ENCODE data around the gene CAMTA1.

Gene CAMTA1

GRCh38 chr1:6941786-6942185, 156.5 kb downstream of the CAMTA1 start:
- DNase-seq = no peak

DNA sequence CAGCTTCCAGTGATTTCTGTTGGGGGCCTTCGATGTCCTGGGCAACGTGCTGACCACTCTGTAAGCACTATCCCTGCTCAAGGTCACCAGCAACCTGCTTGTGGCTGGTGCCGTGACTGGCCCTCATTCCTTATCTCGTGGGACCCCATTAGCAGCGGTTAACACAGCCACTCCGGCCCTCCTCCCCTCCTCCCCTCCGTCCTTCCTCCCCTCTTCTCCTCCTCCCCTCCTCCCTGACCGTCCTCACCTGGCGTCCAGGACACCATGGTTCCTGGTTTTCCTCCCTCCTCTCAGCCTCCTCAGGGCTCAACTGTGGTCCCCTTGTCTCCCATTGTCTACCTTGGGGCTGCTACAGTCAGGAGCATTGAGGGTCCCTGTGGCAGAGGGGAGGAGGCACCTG, 157.7 kb downstream of the CAMTA1 start:
- DNase-seq = no peak

GRCh38 chr1:6944434-6944833, 159.2 kb downstream of the CAMTA1 start:
- no peak for DNase-seq

DNA sequence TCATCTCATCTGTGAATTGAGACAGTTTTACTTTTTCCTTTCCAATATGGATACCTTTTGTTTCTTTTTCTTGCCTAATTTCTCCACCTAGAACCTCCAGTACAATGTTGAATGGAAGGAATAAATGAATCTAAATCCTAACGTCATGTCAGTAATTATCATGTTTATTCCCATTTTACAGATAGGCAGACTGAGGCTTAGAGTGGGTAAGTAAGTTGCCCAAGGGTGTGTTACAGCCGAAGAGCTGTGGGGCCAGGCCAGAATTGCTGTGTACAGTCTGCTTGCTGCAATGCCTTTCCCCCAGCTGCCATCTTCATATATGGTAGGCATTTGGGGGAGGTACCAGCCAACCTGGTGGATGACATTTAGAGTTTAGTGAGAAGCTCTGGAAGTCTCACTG, 162.7 kb downstream of the CAMTA1 start:
- DNase-seq = no peak

- DNase-seq = no peak
Observed at GRCh38 chr1:6948416-6948815, 163.2 kb downstream of the CAMTA1 start.

GRCh38 chr1:6948861-6949260, 163.6 kb downstream of the CAMTA1 start:
- no peak for DNase-seq

DNA sequence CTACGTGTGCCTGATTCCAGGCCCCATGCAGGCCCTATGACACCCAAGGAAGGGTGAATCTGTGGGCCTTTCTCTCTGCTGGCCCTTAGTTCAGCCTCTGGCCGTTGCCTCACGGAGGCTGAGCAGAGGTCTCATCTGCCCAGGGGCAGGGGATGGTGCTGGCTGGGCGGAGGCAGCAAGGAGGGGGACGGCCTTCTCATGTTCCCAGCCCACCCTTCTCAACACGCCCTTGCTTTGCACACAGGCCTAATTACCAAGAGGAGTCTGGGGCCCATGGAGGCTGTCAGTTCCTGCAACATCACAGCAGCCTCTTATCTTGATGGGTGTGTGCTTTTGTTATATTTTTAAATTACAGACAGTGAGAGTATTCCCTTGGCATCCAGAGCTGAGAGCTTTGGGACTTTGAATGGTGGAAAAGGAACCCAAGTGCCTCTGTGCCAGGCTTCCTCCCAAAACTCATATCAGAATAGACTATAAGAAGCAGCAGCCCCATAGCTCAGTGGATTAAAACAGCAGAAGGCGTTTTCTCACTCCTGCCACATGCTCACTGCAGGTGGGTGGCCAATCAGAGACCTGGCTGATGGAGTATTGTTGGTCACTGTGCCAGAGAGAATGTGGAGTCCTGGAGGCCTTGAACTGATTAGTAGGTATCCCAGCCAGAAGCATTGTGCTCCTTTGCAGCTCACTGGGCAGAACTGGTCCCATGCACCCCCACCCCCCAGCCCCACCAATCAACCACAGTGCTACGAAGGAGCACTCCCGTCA, 164.9 kb downstream of the CAMTA1 start:
- no peak for DNase-seq

- DNase-seq = no peak
Observed at GRCh38 chr1:6951536-6951935, 166.3 kb downstream of the CAMTA1 start.

GRCh38 chr1:6953216-6953615, 168.0 kb downstream of the CAMTA1 start:
- DNase-seq = no peak

- no peak for DNase-seq
Observed at GRCh38 chr1:6953907-6954364, 168.7 kb downstream of the CAMTA1 start.

DNA sequence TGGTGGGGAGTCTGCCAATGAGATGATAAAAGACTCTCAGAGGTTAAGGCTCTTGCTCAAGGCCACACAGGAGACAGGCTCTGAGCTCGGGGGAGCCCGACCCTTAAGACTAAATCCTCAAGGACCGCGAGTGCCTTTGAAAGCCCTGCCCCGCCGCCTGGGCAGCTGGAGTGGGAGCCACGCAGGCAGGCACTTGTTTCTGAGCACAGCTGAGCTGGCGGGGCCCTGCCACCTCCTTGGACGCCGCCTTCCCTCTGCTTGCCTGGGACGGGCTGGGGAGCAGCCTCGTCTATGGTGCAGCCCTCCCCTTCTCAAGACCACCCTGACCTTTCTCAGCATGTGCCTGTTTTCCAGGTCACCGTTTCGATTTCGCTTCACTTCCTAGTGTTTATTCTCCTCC, 169.3 kb downstream of the CAMTA1 start:
- no peak for DNase-seq

DNA sequence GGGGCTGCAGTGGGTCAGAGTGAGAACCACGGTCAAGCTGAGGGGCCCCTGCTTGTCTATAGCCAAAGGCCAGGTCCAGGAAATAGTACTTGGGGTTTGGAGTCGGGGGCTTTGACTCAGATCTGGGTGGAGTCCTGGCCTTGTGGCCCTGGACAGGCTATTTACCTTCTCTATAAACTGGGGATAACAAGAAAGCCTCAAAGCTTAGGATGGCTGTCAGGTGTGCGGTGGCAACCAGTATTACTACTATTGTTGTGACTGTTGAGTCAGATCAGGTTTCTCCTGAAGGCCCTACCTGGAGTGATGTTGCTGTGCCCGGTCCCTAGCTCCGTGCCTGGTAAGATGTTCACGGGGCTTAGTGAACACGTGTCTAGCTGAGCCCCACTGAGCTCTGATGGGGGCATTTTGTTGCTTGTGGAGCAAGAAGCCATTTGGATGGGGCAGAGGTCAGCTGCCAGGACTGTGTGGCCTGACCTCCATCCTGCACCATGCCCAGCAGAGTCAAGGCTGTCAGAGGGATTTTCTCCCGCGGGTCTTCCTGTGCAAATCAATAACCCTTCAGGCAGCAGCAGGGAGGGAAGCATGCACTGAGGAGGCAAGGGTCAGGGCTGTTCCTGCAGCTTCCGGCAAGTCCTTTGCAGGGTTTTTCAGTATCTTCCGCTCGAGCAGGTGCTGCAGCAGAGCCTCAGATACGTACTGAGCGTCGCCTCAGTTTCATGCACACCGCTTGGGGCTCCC, 170.3 kb downstream of the CAMTA1 start:
- DNase-seq = no peak

GRCh38 chr1:6956488-6957159, 171.4 kb downstream of the CAMTA1 start:
- DNase-seq = no peak

DNA sequence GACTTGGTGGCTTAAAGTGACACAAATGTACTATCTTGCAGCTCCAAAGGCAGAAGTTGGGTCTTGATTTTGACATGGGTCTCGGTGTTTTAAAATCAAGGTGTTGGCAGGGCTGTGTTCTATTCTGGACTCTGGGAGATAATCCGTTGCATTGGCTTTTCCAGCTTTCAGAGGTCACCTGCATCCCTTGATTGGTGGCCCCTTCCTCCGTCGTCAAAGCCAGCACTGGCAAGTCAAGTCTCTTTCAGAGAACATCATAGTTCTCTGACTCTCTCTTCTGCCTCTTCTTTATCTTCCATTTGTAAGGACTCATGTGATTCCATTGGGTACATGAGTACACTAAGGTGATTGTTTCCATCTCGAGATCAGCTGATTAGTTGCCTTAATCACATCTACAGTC, 172.1 kb downstream of the CAMTA1 start:
- DNase-seq = no peak

DNA sequence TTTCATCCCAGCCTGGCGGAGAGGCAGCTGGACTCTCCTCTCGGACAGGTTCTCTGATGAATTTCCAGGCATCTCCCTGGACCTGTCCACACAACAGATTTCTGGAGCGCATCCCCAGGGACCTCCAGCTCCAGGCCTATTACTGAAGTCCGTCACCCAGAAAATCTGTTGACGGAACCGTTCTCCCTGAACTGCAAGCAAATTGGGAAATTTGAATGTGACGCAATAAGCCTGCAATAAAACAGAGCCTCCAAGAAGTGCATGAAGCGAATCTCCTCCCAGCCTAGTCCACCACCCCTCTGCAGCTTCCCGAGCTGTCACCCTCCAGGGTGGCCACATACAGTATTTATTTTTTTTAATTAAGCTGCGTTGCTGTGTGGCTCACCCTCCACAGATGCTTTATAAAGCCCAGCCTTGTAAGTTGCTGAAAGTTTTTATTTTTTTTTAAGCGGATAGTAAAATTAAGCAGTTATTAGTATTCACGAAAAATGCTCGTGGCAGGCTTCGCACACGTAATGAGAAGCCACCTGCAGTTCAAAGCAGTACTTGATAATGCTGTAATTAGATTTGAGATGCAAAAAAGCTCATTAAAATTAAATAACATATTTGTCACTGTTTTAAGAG, 173.3 kb downstream of the CAMTA1 start:
- DNase-seq = no peak

- DNase-seq = no peak
Observed at GRCh38 chr1:6959491-6959890, 174.2 kb downstream of the CAMTA1 start.

DNA sequence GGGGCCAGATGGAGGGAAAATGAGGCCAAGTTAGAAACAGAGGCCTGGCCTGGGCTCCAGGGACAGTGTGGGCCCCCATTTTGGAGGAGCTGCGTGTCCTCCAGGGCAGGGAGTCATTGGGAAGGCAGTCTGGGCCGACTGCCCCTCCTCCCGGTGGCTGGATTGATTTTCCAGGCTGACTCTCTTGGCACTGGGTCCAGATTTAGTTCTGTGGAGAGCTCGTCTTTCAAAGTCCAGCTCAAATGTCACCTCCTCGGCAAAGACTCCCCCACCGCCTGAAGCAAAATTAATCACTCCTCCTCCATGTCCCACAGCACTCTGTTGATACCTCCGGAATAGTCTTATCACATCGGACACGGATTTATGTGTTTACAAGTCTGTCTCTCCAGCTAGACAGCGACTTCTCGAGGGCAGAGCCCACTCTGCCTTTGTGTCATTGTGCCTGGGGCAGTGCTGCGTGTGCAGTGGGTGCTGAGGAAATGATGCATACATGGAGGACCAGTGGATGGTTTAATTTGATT, 175.1 kb downstream of the CAMTA1 start:
- no peak for DNase-seq

DNA sequence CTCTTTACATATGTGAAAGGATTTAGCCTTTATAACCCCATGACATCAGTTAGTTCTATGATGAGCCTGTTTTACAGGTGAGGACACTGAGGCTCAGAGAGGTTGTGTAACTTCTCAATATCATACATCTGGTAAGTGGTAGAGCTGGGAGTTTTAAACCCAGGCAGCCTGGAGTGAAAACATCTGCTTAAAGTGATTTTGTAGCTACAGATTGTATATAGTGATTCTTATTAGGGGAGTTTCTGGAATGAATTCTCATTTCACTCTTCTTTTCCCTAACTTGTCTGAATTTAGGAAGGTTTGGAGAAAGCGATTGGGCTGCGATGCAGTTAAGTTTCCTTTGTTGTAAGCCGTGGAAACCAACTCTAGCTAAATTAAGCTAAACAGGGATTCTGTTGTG, 175.6 kb downstream of the CAMTA1 start:
- DNase-seq = no peak

- no peak for DNase-seq
Observed at GRCh38 chr1:6961289-6961688, 176.0 kb downstream of the CAMTA1 start.

DNA sequence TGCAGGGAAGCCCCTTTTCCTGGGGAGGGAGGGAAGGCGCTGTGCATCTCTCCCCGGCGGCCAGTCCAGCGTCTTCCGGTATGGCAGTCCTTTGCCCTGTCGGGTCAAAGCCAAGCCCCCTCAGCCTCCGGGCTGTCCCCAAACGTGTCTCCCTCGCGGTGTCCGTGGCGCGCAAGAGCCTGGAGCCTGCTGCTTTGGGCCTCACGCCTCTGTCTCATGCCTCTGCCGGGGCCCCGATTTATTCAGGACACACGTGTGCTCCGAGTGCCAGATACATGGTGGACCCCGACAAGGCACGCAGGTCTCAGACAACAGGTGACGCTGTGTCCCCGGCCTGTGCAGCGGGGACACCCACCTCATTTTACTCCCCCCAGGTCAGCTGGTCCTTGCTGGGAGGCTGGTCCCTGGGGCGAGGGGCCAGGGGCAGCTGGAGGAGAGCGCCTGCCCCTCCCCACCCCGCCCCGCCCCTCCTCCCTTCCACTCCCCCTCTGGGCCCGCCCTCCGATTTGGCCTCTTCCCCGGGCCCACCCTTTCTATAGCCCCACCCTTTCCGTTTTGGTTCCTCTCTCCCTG, 176.7 kb downstream of the CAMTA1 start:
- DNase-seq = no peak

DNA sequence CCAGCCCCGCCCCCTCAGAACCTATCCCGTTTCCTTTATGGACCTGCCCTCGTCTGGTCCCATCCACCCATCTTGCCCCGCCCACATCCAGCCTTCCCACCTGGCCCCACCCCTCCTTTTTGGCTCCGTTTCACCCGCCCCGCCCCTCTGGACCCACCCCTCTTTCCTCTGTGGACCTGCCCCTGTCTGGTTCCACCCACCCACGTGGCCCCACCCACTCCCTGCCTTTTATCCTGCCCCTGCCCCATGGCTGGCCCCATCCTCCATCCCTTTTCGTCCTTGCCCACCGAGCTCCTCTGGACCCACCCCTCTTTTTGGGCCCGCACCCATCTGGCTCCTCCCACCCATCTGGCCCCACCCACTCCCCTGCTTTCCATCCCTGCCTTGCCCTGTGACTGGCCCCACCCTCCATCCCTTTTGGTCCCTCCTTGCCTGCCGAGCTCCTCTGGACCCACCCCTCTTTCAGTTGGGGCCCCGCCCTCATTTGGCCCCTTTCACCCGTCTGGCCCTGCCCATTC, 177.3 kb downstream of the CAMTA1 start:
- DNase-seq = peak; percentile 86

Measured in SHP77 treated with DMSO at 0.1 percent for 48 hours (cell line).